Measurements from ENCODE around the gene GNL3.

The GNL3 gene

GRCh38 chr3:52685709-52686691 is at the start of gene GNL3, which contains the start of gene PBRM1:
GNL3 (plus strand) TSS chr3:52686032; CDS start chr3:52686093, 61 bp downstream.
PBRM1 (minus strand) TSS chr3:52685913.
- DNase-seq (ENCODE audit: low read depth): peak; percentile 98
- H3K4me3 ChIP-seq (ENCODE audit: low read depth, low read length): peak within 1 kb of the TSS; percentile 87
- no peak for TF ChIP-seq CTCF (IDR thresholded peaks at IDR 0.05; ENCODE audit: insufficient read depth, low read depth, low read length, missing control alignments)

- no peak for DNase-seq (ENCODE audit: low read depth)
- H3K4me3 ChIP-seq (ENCODE audit: low read depth, low read length): no peak overlapping the region
- no peak for TF ChIP-seq CTCF (IDR thresholded peaks at IDR 0.05; ENCODE audit: insufficient read depth, low read depth, low read length, missing control alignments)
Observed at GRCh38 chr3:52636673-52637072, 49.2 kb upstream of the GNL3 start.

- no peak for DNase-seq (ENCODE audit: low read depth)
- H3K4me3 ChIP-seq (ENCODE audit: low read depth, low read length): no peak overlapping the region
- no peak for TF ChIP-seq CTCF (IDR thresholded peaks at IDR 0.05; ENCODE audit: insufficient read depth, low read depth, low read length, missing control alignments)
Observed at GRCh38 chr3:52645549-52645948, 40.3 kb upstream of the GNL3 start.

GRCh38 chr3:52649461-52650210 is 36.2 kb upstream of the GNL3 start:
- no peak for DNase-seq (ENCODE audit: low read depth)
- no peak for TF ChIP-seq CTCF (IDR thresholded peaks at IDR 0.05; ENCODE audit: insufficient read depth, low read depth, low read length, missing control alignments)
- H3K4me3 ChIP-seq (ENCODE audit: low read depth, low read length): no peak overlapping the region

GRCh38 chr3:52650439-52650838 is 35.4 kb upstream of the GNL3 start:
- TF ChIP-seq CTCF (IDR thresholded peaks at IDR 0.05; ENCODE audit: insufficient read depth, low read depth, low read length, missing control alignments): no peak
- no peak overlapping the region for H3K4me3 ChIP-seq (ENCODE audit: low read depth, low read length)
- DNase-seq (ENCODE audit: low read depth): no peak

- TF ChIP-seq CTCF (IDR thresholded peaks at IDR 0.05; ENCODE audit: insufficient read depth, low read depth, low read length, missing control alignments): no peak
- no peak for DNase-seq (ENCODE audit: low read depth)
- no peak overlapping the region for H3K4me3 ChIP-seq (ENCODE audit: low read depth, low read length)
Observed at GRCh38 chr3:52651592-52651991, 34.2 kb upstream of the GNL3 start.

Data from GM12865 (cell line).